Breast epithelium (tissue), 3 donors: ENCODE results near the gene ROPN1L.

ENCODE experiments used
- POLR2A ChIP-seq: fragments of 450-650 bp; IDR thresholded peaks from one replicate; pipeline ENCODE4 v1.6.1; 2016; ENCODE audit warnings: antibody characterized with exemption, mild to moderate bottlenecking, moderate library complexity
- TF ChIP-seq, protein P1 (sequence below), 3 donors: fragments of 450-650 bp; IDR thresholded peaks; one replicate each; pipeline ENCODE4 v1.5.1; 2016 to 2017; ENCODE audit warnings: antibody characterized with exemption in 3 of 3, mild to moderate bottlenecking in 3 of 3, moderate library complexity in 3 of 3

DNA sequence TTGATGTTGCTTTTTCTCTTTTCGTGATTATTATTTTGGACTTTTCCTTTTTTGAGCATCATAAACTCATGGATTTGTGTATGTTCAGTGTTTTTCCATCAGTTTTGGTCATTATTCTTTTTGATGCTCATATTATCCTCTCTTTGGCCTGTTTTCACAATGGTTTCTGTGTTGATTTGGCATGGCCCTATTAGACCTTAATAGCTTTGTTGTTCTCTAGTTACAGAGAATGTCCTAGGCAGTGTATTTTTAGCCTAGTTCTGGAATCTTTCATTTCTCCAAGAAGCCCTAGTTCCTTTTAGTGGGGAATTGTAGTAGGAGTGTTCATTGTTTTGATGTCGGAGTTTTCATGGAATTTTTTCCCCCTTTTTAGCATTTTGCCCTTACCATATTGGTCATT is 41.3 kb upstream of the ROPN1L start:
- no peak for TF ChIP-seq POLR2A
- TF ChIP-seq, protein P1, sequence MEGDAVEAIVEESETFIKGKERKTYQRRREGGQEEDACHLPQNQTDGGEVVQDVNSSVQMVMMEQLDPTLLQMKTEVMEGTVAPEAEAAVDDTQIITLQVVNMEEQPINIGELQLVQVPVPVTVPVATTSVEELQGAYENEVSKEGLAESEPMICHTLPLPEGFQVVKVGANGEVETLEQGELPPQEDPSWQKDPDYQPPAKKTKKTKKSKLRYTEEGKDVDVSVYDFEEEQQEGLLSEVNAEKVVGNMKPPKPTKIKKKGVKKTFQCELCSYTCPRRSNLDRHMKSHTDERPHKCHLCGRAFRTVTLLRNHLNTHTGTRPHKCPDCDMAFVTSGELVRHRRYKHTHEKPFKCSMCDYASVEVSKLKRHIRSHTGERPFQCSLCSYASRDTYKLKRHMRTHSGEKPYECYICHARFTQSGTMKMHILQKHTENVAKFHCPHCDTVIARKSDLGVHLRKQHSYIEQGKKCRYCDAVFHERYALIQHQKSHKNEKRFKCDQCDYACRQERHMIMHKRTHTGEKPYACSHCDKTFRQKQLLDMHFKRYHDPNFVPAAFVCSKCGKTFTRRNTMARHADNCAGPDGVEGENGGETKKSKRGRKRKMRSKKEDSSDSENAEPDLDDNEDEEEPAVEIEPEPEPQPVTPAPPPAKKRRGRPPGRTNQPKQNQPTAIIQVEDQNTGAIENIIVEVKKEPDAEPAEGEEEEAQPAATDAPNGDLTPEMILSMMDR (IDR thresholded peaks at IDR 0.05), result no peak
